Stimulated activated CD4-positive, alpha-beta T cell treated with anti-CD3 and anti-CD28 coated beads, Interleukin-4, amount 100 ng/mL, for 24 hours (primary cell): ENCODE data around the gene MICAL2.

Experiments
- DNase-seq: peaks from one replicate; pipeline ENCODE4 v3.0.0-alpha.2; 2020

Gene MICAL2, protein sequence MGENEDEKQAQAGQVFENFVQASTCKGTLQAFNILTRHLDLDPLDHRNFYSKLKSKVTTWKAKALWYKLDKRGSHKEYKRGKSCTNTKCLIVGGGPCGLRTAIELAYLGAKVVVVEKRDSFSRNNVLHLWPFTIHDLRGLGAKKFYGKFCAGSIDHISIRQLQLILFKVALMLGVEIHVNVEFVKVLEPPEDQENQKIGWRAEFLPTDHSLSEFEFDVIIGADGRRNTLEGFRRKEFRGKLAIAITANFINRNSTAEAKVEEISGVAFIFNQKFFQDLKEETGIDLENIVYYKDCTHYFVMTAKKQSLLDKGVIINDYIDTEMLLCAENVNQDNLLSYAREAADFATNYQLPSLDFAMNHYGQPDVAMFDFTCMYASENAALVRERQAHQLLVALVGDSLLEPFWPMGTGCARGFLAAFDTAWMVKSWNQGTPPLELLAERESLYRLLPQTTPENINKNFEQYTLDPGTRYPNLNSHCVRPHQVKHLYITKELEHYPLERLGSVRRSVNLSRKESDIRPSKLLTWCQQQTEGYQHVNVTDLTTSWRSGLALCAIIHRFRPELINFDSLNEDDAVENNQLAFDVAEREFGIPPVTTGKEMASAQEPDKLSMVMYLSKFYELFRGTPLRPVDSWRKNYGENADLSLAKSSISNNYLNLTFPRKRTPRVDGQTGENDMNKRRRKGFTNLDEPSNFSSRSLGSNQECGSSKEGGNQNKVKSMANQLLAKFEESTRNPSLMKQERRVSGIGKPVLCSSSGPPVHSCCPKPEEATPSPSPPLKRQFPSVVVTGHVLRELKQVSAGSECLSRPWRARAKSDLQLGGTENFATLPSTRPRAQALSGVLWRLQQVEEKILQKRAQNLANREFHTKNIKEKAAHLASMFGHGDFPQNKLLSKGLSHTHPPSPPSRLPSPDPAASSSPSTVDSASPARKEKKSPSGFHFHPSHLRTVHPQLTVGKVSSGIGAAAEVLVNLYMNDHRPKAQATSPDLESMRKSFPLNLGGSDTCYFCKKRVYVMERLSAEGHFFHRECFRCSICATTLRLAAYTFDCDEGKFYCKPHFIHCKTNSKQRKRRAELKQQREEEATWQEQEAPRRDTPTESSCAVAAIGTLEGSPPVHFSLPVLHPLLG

DNA sequence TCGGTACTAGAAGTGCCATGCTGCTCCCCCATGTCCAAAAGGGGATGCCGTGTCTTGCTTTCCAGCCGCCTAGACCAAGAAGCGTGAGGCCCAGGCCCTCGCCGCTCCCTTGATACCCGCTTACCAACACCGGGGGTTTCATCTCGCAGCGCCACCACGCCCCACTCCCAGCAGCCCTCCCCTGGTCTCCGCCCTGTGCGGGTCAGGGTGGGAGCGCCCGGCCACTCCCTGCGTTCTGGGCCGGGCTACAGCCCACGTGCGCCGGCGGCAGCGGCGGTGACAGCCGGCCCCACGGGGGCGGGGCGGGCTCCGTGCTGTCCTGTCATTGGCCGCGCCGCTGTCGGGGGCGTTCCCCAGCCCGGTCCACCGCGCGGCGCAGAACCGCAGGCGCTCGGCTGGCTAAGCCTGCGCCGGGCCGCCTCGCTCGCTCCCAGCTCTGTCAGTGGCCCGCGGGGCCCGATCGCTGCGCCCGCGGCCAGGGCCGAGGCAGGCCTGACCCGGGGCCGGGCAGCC, at the start of gene MICAL2:
Gene MICAL2, plus strand, starts transcription at position 390 of the 513 bp plus-strand sequence. CDS start 51,566 bp downstream, outside the sequence.
- DNase-seq = peak; percentile 85

DNA sequence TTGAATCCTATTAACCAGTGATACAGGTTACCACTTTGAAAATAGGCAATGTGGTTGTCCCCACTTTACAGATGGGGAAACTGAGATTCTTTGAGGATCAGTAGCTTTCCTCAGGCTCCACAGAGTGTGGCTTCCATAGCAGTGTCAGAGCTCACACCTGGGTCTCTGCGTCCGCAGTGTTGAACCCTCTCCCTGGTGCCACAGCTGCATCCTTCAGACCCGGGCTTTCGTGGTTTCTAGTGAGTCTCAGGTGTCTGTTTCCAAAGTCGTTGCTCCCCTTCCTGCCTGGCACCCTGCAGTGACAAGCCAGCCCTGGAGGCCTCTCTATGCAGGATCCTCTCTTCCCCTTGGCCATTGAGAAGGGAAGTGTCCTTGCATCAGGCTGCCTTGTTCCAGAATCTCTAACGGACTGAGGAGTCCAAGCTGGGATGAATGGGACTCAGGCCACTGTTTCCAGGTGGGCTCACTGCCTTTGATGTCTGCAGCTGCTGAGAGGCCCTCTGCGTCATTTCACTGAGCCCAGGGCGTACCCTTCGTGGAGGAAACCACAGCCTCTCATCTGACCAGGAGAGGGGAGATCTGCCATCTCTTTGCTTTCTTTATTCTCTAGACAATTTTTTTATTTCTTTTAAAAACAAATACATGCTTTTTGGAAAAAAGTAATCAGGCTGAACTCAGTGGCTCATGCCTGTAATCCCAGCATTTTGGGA, 48.4 kb upstream of the MICAL2 start:
- DNase-seq = no peak

DNA sequence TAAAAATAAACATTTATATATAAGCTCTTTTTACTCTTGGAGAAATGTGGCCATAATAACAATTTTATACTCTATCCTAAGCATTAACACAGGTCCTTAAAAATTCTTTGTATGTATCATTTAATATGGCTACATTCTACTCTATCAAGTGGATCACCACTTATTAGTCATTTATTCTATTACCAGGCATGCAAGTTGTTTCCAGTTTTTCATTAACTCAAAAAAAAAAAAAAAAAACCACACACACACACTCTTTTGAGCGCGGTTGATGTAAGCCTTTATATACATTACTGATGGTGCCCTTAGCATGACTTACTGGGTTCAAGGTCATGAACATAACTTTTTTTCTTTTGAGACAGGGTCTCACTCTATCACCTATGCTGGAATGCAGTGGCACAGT, 47.1 kb upstream of the MICAL2 start:
- DNase-seq = no peak

DNA sequence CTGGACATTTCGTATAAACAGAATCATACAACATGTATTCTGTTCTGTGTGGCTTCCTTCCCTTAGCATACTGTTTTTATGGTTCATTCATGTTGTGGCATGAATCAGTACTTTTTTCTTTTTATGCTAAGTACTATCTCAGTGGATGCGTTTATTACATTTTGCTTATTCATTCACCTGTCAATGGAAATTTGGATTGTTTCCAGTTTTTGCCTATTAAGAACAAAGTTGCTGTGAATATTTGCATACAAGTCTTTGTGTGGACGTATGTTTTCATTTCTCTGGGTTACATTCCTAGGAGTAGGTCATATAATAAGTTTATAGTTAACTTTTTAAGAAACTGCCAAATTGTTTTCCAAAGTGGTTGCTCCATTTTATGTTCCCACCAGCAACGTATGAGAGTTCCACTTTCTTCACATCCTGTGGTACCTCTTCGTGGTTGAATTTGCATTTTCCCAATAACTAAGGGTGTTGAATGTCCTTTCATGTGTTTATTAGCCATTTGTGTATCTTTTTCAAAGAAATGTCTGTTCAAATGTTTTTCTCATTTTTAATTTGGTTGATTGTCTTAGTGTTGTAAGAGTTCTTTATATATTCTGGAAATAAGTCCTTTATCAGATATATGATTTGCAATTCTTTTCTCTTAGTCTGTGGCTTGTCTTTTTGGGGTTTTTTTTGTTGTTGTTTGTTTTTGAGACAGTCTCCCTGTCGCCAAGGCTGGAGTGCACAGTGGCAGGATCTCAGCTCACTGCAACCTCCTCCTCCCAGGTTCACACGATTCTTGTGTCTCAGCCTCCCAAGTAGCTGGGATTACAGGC, 46.0 kb upstream of the MICAL2 start:
- no peak for DNase-seq

DNA sequence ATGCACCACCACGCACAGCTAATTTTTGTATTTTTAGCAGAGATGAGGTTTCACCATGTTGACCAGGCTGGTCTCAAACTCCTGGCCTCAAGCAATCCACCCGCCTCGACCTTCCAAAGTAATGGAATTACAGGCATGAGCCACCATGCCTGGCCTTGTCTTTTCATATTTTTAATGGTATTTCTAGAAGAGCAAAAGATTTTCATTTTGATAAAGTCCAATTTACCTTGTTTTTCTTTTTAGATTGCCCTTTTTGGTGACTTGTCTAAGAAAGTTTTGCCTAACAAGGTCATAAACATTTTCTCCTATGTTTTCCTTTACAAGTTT, 45.5 kb upstream of the MICAL2 start:
- DNase-seq = no peak

DNA sequence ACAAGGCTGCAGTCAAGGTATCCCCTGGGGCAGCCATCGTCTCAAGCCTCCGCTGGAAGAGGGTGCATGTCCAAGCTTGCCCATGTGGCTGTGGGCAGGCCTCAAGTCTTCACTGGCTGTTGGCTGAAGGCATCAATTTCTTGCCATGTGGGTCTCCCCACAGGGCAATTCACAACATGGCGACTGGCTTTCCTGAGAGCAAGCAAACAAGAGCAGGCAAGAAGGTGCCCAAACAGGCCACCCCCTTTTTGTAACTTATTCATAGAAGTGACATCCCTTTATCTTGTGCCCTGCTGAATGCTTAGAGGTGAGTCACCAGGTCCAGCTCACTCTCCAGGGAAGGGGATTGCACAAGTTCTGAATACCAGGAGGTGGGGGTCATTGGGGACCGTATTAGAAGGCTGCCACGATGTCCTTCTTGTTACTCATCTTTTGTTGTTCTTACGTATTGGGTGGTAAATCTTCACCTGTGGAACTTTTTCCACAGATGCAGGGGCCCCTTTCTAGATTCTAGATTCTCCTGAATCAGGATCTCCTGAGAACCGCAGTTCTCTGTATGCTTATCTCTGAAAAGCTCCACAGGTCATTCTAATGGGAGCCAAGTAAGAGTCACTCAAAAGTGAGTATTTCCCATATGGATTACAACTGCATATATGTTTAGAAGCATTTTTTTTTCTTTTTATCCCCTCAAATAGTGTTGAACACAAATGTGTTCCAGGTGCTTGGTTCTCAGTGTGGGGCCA, 44.2 kb upstream of the MICAL2 start:
- no peak for DNase-seq

DNA sequence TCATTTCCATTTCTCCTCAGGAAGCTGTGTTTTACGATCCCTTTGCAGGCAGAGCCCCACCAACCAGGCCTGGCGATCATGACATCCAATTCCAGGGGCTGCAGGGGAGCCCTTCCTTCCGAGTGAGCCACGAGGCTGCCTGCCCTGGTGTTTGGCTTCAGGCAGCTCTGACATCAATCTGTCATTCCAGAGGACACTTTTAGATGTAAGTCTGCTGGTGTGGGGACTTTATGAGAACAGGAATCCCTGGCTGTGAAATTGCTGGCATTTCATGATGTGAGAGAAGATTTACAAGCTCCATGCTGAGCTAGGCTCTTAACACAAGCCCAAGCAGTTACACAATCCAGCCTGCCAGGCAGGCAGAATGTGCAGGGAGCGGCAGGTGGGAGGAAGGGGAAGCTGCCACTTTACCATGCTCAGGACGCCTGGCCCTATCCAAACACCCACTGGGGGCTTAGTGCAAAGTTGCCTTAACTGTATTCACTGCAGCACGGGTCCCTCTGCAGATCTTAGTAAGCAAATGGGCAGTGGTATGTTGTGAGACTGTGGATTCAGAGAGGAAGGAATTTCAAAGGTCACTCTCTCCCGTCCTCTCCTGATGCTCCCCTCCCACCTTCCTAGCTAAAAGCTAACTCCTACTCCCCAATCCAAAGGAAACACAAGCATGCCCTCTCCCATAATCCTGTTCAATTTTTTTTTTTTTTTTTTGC, 43.4 kb upstream of the MICAL2 start:
- DNase-seq = no peak

DNA sequence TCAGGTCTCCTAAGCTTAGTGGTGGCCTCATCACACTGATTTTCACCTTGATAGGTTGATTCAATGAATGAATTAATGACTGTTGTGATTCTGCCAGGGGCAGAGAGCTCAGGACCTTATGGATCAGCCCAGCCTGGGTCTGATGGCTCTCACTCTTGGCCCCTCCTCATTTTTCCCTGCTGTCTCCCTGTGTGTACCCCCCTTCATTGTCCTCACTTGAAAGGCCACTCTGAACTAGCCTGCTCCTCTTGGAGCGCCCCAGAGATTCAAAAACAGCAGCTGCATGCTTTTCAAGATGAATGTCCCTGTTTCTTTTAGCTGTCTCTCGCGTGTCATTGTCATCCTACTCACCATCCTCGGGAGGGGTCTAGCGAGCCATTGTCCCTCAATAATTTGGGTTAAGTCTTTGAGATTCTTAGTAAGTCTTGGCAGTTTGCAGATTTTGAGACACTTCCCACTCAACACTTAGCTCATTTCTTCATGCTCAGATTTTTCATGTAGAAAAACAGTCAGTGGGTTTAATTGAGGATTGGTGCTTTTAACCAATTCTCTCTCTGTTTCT, 42.5 kb upstream of the MICAL2 start:
- no peak for DNase-seq

DNA sequence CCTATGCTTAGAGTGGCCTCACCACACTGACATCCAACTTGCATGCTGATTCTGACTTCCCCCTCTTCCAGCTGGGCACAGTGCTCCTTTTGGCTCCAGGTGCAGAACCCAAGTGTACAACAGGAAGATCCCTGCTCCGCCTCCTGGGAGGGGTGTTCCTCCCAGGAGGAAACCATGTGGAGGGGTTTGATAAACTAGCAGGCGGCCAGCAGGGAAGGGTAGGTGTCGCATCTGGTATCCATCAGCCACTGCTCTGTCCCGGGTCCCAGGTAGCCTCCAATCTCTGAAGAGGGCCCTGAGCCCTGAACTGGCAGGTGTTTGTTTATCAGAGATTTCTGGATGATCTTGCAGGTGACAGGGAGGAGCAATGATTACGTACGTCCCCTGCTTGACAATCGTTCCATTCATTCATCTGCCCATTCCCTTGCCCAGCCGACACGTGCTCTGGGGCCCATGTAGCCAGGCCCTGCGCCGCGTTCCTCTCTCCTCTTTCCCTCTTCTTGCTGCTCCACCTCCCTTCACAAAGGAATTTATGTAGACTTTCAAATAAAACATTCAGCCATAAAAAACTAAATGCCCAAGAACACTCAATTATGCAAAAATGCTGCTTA, 41.2 kb upstream of the MICAL2 start:
- DNase-seq = no peak

DNA sequence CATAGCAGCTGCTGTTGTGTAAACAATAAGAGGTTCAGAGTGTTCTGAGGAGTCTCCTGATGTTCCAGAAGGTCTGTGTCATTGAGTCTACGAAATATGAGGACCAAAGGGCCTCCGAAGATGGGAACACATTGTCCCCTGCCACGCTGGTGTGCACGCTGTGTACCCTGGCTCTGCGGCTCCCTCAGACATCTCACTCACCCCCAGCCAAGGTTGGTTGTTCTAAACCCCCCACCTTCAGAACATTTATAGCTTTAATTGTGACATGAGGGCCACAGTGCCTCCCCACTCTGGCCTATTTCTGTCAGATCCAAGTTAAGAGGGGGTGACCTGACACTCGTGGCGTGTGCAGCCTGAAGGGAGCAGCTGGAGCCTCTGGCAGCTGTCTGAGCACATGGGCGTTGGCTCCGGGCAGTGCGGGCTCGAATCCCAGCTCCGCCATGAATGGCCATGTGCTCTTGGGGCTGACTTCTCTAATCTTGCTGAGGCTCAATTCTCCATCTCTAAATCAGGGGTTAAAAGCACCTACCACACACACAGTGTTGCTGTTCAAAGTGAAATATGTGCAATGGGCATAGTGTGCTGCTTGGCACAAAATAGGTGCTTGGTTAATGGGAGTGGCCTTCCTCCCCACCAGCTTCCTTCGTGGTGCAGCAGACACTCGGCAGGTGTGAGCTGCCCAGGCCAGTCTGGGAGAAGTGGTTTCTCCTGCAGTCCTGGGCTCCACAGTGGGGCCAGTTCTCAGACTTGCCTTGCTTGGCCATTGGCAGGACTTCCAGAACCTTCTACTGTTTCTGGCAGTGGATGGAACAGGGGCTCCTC, 39.7 kb upstream of the MICAL2 start:
- DNase-seq = no peak

DNA sequence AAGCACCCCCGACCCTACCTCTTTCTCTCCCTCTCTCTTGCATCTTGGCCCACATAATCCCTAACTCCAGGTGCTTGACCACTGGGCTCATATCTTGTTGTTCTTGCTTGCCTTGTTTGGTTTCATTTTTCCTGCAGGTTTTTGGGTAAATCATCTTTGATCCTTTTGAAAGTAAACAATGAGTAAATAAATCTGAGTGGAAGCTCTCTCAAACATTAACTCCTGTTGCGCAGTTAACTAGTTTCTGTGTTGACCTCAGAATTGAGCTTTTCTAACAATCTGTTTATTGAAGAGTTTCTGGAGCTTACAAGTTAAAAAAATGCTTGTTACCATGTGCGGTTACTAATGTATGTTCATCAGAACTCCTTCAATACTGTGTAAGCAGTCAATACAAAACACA, 38.8 kb upstream of the MICAL2 start:
- DNase-seq = no peak

DNA sequence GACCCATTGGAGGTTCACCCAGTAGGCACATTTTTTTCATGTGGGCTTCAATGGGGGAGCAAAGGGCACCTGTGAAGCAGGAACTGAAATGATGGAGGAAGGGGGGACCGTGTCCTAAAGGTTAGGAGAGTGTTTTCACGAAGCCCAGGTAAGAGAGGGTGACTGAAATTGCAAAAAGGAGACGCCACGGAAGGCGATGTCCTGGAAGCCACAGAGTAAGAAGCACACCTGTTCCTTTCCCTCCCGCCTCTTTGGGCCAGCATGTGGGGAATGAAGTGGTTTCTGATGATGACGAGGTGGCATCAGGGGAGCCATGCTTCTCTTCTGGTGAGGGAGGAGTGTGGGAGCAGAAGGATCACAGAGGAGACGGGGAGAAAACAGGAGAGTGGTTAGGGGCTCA, 37.0 kb upstream of the MICAL2 start:
- DNase-seq = no peak

DNA sequence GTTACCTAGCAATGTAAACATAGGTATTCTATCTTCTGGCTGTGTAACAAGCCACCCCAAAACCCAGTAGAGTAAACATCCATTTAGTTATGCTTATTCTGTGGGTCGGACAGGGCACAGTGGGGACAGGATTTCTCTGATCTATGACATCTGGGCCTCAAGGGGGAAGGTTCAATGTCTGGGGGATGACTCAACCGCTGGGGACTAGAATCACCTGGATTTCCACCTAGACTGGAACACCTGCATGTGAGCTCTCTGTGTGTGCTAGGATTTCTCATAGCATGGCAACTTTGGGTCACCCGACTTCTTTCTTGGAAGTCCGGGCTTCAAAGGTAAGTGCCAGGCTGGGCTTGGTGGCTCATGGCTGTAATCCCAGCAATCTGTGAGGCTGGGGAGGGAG, 36.5 kb upstream of the MICAL2 start:
- DNase-seq = no peak

DNA sequence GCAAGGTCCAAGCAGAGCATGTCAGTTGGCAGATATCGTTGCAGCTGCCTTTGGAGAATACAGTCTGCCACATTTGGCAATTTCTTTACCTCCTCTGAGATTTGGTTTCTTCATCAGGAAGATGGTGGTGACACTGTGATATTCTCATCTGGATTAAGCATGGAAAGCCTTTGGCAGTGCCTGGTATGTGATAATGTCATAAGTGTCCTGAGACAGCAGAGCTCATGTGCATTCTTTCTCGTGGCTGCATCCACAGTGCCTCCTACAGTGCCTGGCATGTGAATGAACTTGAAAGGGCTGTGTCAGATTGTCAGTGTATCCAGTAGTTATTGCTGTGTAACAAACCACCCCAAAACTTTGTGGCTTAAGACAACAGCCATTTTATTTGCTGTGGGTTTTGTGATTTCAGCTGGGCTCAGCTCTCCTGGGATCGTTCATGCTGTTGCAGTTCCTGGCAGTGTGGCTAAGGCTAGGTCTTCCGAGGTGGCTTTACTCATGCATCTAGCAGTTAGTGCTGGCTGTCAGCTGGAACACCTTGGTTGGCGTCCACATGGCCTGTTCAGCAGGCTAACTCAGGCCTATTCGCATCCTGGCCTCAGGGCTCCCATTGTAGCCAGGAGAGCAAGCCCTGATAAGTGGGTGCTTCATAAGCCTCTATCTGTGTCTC, 35.7 kb upstream of the MICAL2 start:
- no peak for DNase-seq

DNA sequence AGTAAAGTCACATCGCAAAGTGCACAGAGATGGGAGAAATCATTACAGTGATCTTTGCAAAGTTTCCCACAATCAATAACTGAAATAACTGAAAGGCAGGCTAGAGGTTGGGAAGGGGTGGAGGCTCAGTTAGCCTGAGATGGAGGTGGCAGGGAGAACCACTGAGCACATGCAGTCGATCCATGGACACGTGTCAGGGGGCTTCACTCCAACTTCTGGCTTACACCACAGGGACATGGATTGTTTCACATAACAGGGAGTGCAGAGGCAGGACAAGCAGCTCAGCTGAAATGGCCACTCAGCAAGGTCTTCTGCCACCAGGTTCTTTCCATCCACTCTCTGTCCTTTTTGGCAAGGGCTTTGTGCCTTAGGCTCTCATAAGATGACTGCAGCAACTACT, 35.1 kb upstream of the MICAL2 start:
- no peak for DNase-seq

DNA sequence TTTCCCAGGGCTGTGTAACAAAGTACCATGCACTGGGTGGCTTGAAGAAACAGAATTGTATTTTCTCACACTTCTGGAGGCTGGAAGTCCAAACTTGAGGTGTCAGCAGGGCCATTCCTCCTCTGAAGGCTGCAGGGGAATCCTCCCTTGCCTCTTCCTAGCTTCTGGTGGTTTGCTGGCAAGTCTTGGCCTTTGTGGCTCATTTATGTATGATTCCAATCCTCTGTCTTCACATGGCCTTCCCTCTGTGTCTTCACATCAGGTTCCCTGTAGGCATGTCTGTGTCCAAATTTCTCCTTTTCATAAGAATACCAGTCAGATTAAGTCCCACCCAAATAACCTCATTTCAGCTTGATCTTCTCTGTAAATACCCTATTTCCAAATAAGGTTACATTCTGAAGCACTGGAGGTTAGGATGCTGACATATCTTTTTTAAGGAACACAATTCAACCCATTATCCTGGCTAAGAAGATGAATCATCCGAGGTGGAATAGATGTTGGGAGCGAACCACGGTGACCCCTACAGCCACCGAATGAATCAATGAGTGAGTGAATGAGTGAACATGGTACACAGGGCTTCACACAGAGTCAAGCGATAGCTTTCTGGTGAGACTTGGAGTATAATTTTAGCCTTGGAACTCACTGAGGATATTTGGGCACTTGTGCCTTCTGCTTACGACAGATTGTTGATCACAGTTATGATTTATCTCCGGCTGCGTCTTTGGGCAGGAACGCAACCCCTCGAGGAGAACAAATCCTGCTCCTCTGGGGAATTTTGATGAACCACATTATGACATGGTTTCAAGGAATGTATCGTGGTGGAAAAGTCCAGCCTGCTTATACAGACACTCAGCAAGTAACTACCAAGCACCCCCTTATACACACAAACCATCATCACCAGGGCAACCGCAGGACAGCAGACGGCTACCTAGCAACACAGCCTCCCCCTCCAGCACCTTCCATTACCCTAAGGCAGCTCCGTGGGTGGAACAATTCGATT, 34.3 kb upstream of the MICAL2 start:
- no peak for DNase-seq
